Colonic mucosa (tissue), 4 donors: ENCODE results near the gene PLET1. TPM values are rescaled to one million over a fixed set of nuclear protein-coding genes. Genes with fewer than 3 reads are reported as not detected.

Experiments used
- DNase-seq: peaks from one replicate; pipeline ENCODE4 v3.0.0-alpha.2; 2020
- H3K27ac ChIP-seq: fragments of 200-600 bp; one replicate; pipeline ENCODE4 v1.8.0; 2021
- H3K27me3 ChIP-seq: fragments of 200-600 bp; one replicate; pipeline ENCODE4 v1.8.0; 2021
- H3K36me3 ChIP-seq: fragments of 200-600 bp; one replicate; pipeline ENCODE4 v1.8.0; 2021
- H3K4me1 ChIP-seq: fragments of 200-600 bp; one replicate; pipeline ENCODE4 v1.8.0; 2021; ENCODE audit warnings: mild to moderate bottlenecking
- H3K4me3 ChIP-seq: fragments of 200-600 bp; one replicate; pipeline ENCODE4 v1.8.0; 2021
- H3K9ac ChIP-seq, 2 donors: one replicate each; pipeline ENCODE4 v1.7.0; 2013; ENCODE audit warnings: control low read depth in 2 of 2, low read depth in 2 of 2, low read length in 2 of 2
- H3K9me3 ChIP-seq: fragments of 200-600 bp; one replicate; pipeline ENCODE4 v1.8.0; 2021
- intact Hi-C: fragments of 100-400 bp; cut with DNase I; formaldehyde crosslinking; loops from one replicate; pipeline ENCODE4 v1.14.1; 2022
- total RNA-seq, 2 donors: library from RNA; stranded (reverse); fragmentation: NEBNext Ultra II Directional in 1 of 2; extraction: Animal tissue kit (Norgen Biotek cat#: 25700) in 1 of 2; gene quantifications; one replicate each; pipeline ENCODE4 v1.2.1, GENCODE V29; 2021
- TF ChIP-seq, protein P1 (sequence below): fragments of 200-600 bp; IDR thresholded peaks from one replicate; pipeline ENCODE4 v1.8.0; 2022; ENCODE audit warnings: antibody characterized with exemption, mild to moderate bottlenecking
- donor health status: healthy.
- donor health status: DM: no; HTN: no; CAD: no.
- donor health status: DM: no; HTN: no; CAD: no.

Gene PLET1
- total RNA-seq, 2 donors from 2014 or later = not detected

DNA sequence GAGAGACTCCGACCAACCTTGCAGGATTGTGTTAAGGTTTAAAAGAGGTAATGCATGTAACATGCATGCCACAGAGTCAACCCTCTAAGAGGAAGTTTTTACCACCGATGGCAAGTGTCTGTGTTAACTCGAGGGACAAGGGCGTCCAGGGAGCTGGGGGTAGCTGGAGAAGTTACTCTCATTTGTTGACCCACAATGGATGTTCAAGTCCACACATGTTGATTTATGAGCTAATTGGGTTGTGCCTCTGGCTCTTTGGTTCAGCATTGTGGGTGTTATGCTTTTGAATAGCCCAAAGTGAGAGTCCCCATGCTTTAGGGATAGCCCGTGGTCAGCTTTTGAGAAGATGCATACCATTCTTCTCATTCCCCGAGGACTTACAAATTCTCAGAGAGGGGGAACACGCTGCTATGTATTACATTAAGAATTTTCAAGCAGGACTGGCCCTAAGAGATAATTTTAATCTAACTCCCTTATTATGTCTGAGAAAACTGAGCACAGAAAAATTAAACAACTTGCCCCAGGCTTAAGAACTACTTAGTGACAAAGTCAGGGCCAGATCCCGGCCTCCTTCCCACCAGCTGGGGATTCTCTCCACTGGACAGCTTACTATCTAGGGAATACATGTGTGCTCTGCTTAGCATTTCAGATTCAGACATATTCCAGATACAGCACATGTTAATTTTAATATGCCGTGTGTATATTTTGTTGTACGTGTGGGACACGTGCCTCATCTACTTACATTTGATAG lies 5.2 kb upstream of the PLET1 start:
- Histone ChIP-seq H3K36me3 (no peaks in the 10 kb centered on the region), H3K9me3 (no peaks in the 10 kb centered on the region), H3K27me3 (no peaks in the 10 kb centered on the region), H3K9ac (no peak overlapping the region), H3K27ac (no peak overlapping the region), H3K4me3 (no peak overlapping the region), H3K4me1 (no peaks in the 10 kb centered on the region)
- no peak for DNase-seq
- TF ChIP-seq, protein P1, sequence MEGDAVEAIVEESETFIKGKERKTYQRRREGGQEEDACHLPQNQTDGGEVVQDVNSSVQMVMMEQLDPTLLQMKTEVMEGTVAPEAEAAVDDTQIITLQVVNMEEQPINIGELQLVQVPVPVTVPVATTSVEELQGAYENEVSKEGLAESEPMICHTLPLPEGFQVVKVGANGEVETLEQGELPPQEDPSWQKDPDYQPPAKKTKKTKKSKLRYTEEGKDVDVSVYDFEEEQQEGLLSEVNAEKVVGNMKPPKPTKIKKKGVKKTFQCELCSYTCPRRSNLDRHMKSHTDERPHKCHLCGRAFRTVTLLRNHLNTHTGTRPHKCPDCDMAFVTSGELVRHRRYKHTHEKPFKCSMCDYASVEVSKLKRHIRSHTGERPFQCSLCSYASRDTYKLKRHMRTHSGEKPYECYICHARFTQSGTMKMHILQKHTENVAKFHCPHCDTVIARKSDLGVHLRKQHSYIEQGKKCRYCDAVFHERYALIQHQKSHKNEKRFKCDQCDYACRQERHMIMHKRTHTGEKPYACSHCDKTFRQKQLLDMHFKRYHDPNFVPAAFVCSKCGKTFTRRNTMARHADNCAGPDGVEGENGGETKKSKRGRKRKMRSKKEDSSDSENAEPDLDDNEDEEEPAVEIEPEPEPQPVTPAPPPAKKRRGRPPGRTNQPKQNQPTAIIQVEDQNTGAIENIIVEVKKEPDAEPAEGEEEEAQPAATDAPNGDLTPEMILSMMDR = no peak
- intact Hi-C loops = no loop called here

DNA sequence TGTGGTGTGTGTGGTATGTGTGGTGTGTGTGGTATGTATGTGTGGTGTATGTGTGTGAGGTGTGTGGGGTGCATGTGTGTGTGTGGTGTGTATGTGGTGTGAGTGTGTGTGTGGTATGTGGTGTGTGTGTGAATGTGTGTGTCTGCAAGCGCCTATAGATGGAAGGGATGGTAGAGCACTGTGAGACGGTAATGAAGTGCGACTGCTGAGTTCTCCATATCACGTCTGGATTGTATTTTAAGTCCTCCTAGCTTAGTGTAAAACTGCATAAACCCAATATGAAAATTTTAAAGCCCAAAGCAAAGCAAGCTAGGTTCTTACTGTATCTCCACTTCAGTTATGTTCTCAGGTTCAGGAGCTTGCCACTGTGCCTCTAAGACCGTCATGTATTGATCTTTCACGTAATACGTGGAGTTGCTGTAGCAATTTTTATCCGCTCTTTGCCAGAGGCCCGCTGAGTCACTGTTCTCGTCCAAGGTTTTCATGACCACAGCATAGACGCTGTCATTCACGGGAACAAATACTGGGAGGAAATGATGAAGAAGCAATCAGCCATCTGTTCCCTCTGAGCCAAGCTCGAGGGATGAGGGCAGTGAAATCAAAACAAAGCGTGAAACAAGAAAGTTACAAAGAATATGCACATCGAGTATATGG lies 5.5 kb downstream of the PLET1 start:
- Histone ChIP-seq H3K9ac (no peak overlapping the region), H3K9me3 (no peaks in the 10 kb centered on the region), H3K4me1 (no peaks in the 10 kb centered on the region), H3K27ac (no peak overlapping the region), H3K36me3 (no peaks in the 10 kb centered on the region), H3K27me3 (no peaks in the 10 kb centered on the region), H3K4me3 (no peak overlapping the region)
- no peak for DNase-seq
- intact Hi-C loops = no loop called here
- TF ChIP-seq, protein P1 = no peak

DNA sequence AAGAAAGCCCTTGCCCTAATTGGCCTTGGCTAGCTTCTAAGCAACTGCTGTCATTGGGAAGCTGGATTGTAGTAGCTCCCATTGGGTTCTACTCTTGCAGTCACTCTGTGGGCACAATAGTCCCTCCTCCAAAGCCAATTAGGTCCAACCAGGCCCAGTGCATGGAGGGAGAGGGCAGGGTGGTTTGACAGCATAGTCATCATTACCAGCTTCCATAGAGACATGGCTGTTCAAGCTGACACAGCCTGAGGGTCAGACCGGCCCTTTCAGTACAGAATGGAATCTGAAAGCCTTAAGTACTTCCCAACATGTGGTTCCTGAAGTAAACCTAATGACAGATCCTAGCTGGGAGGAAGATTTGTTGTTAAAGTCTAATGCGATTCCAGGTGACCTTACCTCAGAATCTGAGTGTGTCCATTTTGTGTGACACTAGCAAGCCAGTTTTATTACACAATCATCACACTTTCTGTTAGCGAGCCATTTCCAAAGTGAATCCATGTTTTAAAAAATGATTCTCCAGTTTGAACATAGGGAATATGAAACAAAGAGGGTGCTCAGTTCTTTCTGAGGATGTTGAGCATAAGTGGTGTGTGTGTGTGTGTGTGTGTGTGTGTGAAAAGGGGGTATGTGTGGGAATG lies 6.9 kb downstream of the PLET1 start:
- TF ChIP-seq, protein P1 = no peak
- intact Hi-C loops = no loop called here

DNA sequence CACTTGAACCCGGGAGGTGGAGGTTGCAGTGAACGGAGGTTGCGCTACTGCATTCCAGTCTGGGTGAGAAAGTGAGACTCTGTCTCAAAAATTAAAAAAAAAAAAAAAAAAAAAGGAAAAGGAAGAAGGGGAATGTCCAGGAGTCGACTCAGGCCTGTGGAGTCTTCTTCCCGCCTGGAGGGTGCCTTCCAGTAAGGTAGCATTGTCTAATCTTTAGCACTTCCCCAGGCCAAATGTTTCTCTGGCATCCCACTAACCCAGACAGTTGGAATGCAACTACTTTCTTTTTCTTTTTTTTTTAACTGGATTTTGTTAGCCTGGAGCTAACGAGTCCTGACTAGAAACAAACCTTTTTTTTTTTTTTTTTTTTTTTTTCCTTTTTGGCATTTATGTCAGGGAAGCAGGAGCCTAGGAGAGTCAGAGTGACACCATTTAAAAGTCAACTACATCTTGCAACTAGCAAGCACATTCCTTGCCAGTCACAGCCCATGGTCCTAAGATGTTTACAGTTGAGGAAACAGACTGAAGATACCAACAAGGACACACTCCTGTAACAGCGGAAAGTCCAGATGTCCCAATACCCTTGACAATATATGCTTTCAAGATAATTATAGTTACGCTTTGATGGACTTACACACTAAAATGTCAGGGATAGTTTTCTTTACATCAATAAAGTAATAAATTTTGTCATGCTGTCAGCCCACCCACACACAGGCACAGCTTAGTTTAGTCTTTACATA lies 10.6 kb downstream of the PLET1 start:
- Histone ChIP-seq H3K4me3 (no peak overlapping the region), H3K9me3 (no peaks in the 10 kb centered on the region), H3K27ac (no peak overlapping the region), H3K27me3 (no peaks in the 10 kb centered on the region), H3K36me3 (no peaks in the 10 kb centered on the region), H3K9ac (no peak overlapping the region), H3K4me1 (no peaks in the 10 kb centered on the region)
- no peak for DNase-seq
- intact Hi-C loops = no loop called here
- TF ChIP-seq, protein P1 = no peak

More for the DNA sequence above, 6.9 kb downstream of the PLET1 start:
- no peak for DNase-seq
- H3K4me3 ChIP-seq = no peak overlapping the region
- H3K9me3 ChIP-seq = no peaks in the 10 kb centered on the region
- no peaks in the 10 kb centered on the region for H3K36me3 ChIP-seq
- no peaks in the 10 kb centered on the region for H3K27me3 ChIP-seq
- no peak overlapping the region for H3K9ac ChIP-seq
- no peaks in the 10 kb centered on the region for H3K4me1 ChIP-seq
- no peak overlapping the region for H3K27ac ChIP-seq

DNA sequence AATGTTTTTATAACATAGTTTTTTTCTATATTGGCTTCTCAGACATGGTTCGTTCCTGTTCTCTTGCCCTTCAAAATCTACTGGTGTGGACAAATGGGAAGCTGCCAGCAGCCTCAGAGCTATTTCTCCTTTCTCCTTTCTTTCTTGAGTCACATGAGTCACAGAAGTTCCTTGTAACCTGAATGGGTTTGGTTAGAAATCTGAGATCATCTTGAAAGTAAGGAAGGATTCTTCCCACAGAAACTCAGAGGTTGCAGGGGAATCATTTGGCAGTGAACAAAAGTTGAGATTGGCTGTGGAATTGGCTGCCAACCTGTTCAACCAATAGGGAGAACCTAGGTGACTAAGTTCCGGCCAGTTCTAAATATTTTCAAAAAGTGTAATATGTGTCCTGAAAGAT lies 12.5 kb downstream of the PLET1 start:
- DNase-seq = no peak
- H3K9me3 ChIP-seq = no peaks in the 10 kb centered on the region
- intact Hi-C loops = no loop called here
- H3K36me3 ChIP-seq = no peaks in the 10 kb centered on the region
- no peak overlapping the region for H3K27ac ChIP-seq
- TF ChIP-seq, protein P1 = no peak
- H3K27me3 ChIP-seq = no peaks in the 10 kb centered on the region
- H3K4me3 ChIP-seq = no peak overlapping the region
- H3K4me1 ChIP-seq = no peaks in the 10 kb centered on the region
- H3K9ac ChIP-seq = no peak overlapping the region
